Transverse colon (tissue), 4 donors: ENCODE measurements around the gene TMEM158.

Experiments
- EP300 ChIP-seq: sonication (generic); formaldehyde crosslinking; IDR thresholded peaks from one replicate; pipeline ENCODE4 v1.6.1; 2017; ENCODE audit warnings: antibody characterized with exemption, low read depth
- POLR2AphosphoS5 ChIP-seq, 3 donors: sonication (generic); formaldehyde crosslinking; IDR thresholded peaks; one replicate each; pipeline ENCODE4 v1.6.1; 2016; ENCODE audit warnings: antibody characterized with exemption in 3 of 3
- TF ChIP-seq, protein P1 (sequence below), 5 experiments: fragments of 200-600 bp in 3 of 5; fragments of 450-650 bp in 2 of 5; sonication (generic) in 3 of 5; IDR thresholded peaks; 1 replicate in 2 of 5; 2 replicates in 3 of 5; pipeline ENCODE4 v1.5.1; 2016 to 2017; ENCODE audit warnings: antibody characterized with exemption in 5 of 5, inconsistent platforms in 3 of 5, mild to moderate bottlenecking in 2 of 5, moderate library complexity in 1 of 5

DNA sequence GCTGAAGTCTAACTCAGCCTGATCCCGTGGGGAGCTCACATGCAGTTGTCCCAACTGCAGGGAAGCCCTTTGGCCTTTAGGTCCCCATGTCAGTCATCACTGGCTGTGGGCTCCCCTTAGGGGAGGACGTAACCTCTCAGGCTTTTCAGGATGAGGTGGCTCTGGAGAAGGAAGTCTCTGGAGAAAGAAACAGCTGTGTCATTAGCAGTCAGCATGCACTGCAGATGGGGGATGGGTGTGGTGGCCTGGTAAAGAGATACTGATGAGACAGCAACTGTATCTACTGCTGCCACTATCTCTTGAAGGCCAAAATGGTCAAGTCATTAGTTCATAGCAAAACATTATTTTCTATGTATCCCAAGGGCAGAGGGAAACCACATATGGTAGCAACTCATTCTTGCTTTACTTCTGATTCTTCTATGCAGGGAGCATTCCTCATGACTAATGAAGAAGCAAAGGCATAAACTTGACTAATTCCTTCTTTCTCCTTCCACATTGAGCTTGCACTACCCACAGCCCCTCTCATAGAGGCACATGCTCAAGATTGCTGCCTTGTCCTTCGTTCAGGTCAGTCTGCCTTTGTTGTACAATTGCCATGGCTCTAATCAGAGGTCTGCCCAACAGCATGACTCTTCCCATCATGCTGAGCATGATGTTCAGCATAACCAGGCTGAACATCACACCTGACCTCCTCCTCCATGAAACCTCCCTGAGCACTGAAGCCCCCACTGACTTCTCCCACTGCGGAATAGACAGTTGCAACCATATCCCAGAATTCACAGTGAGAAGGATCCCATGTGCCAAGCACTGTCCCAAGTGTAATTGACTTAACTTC is 47.8 kb upstream of the TMEM158 start:
- TF ChIP-seq, protein P1, sequence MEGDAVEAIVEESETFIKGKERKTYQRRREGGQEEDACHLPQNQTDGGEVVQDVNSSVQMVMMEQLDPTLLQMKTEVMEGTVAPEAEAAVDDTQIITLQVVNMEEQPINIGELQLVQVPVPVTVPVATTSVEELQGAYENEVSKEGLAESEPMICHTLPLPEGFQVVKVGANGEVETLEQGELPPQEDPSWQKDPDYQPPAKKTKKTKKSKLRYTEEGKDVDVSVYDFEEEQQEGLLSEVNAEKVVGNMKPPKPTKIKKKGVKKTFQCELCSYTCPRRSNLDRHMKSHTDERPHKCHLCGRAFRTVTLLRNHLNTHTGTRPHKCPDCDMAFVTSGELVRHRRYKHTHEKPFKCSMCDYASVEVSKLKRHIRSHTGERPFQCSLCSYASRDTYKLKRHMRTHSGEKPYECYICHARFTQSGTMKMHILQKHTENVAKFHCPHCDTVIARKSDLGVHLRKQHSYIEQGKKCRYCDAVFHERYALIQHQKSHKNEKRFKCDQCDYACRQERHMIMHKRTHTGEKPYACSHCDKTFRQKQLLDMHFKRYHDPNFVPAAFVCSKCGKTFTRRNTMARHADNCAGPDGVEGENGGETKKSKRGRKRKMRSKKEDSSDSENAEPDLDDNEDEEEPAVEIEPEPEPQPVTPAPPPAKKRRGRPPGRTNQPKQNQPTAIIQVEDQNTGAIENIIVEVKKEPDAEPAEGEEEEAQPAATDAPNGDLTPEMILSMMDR (IDR thresholded peaks at IDR 0.05), result no peak
- TF ChIP-seq EP300 (no peak), POLR2AphosphoS5 (IDR thresholded peaks at IDR 0.05) (no peak)
